COR-L47 (cell line): Measurements from ENCODE around the gene OGDH.
"Not testable (repeated sequence)": the region's sequence is repeated elsewhere in the genome, so short reads cannot be mapped to it uniquely, and the experiment has no call there.

Experiments used
- DNase-seq: peaks from one replicate; lab custom pipeline; 2025; lab: John Stamatoyannopoulos, UW

OGDH gene

GRCh38 chr7:44673324-44673723, 66.9 kb downstream of the OGDH start:
- DNase-seq, result no peak

- no peak for DNase-seq
Measured at GRCh38 chr7:44673771-44674170, 67.3 kb downstream of the OGDH start.

- DNase-seq, result no peak
Measured at GRCh38 chr7:44674381-44674780, 68.0 kb downstream of the OGDH start.

DNA sequence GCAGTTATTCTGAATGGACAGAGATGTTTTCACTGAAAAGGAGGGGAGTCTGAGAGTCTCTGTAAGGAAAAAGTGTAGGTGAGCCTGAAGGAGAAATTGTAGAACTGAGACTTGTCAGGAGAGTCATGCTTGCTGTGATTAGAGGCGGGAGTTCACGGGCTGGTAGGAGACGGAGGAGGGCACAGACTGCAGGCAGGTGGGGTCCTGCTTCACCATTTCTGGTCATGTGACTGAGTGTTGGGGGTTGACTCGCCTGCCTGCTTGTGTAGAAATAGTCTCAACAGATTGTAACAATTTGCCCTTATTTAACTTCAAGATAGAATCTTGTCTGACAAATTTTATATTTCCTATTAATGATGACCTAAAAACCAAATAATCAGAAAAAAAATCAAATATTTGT, 70.3 kb downstream of the OGDH start:
- DNase-seq, result no peak

DNA sequence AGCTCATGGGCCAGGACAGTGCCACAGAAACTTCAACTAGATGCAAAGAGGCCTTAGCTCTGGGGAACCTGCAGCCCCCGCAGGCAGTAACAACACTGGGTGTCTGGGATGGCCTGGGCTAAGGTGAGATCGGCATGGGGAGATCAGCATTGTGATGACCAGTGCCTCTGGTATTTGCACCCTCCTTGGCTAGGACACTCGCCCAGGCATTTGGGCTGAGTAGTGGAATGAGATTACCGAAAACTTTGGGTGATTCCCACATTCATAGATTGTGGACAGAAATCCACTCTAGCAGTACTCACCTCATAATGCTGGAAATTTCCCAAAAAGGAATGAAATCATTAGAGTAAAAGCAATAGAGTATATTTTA, 71.7 kb downstream of the OGDH start:
- no peak for DNase-seq

DNA sequence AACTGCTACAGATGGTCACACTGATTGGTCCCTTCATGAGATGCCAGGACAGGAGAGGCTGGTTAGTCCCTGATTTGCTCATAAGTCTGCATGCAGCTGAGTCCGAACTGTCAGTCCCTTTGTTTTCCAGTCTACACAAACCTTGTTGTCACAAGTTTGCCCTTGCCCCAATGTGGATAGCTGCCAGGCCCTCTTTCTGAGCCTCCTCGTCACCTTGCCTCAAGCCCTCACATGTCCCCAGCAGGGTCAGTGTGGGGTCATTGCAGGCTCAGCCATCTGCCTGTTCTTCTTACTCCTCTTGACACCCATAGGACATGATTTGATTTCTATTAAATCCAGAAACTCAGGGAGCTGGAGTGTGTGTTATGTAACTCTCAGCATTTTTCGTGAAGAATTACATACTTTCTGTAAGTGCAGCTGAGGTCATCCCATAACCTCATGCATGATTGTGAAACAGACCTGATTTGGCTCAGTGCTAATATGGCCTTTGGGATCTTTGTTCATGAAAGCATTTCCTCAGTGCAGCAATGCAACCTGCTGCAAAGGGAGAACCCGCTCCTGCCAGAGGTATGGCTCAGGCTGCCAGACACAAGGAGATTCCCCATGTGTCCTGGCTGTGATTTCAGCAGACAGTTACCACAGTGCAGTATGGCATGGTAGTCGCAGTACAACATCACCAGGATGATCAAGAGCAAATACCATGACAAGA, 72.2 kb downstream of the OGDH start:
- no peak for DNase-seq

- no peak for DNase-seq
Measured at GRCh38 chr7:44681645-44682044, 75.2 kb downstream of the OGDH start.

- no peak for DNase-seq
Measured at GRCh38 chr7:44685723-44686122, 79.3 kb downstream of the OGDH start.

GRCh38 chr7:44689427-44689826, 83.0 kb downstream of the OGDH start:
- DNase-seq, result no peak

GRCh38 chr7:44693641-44694313, 87.3 kb downstream of the OGDH start:
- no peak for DNase-seq

GRCh38 chr7:44694326-44694725, 87.9 kb downstream of the OGDH start:
- no peak for DNase-seq

- DNase-seq, result no peak
Measured at GRCh38 chr7:44694766-44695165, 88.3 kb downstream of the OGDH start.

- DNase-seq, result no peak
Measured at GRCh38 chr7:44695756-44696155, 89.3 kb downstream of the OGDH start.

GRCh38 chr7:44696728-44697127, 90.3 kb downstream of the OGDH start:
- no peak for DNase-seq

DNA sequence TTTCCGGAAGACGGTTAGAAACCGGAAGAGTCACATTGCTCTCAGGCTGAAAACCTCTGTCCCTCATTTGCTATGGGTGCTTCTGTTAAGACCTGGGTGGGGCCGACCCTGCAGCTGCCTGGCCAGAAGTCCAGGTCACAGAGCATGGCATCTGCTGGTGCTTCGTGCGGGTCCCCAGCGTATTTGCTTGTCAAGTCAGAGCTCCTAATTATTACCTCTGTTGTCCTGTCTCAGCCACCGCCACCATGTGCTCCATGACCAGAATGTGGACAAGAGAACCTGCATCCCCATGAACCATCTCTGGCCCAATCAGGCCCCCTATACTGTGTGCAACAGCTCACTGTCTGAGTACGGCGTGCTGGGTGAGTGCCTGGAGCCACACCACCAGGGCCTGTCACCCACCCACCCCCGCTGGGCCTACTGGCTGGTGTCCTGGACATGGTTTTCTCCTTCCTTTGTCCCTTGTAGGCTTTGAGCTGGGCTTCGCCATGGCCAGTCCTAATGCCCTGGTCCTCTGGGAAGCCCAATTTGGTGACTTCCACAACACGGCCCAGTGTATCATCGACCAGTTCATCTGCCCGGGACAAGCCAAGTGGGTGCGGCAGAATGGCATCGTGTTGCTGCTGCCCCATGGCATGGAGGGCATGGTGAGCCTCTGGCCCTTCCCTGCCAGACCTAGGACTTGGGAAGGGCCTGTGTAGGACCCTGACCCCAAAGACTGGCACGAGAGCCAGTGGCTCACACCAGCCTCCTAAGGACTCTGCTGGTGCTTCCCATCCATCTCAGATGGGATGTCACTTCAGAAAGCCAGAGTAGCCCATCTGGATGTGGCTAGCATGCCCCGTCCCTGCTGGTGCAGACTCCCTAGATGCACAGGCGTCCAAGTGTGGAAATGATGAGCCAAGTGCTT, 91.0 kb downstream of the OGDH start:
- no peak for DNase-seq

- DNase-seq, result no peak
Measured at GRCh38 chr7:44698046-44698580, 91.7 kb downstream of the OGDH start.

DNA sequence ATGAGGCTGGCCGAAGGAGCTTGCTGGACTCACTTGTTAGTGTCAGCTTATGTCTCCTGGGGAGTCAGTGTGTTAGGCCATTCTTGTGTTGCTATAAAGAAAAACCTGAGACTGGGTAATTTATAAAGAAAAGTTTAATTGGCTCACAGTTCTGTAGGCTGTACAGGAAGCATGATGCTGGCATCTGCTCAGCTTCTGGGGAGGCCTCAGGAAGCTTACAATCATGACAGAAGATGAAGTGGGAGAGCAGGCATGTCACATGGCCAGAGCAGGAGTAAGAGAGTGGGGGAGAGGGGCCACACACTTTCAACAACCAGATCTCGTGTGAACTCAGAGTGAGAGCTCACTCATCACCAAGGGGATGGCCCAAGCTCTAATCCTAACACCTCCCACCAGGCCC, 93.2 kb downstream of the OGDH start:
- not testable (repeated sequence) for DNase-seq

GRCh38 chr7:44700322-44700721, 93.9 kb downstream of the OGDH start:
- no peak for DNase-seq

DNA sequence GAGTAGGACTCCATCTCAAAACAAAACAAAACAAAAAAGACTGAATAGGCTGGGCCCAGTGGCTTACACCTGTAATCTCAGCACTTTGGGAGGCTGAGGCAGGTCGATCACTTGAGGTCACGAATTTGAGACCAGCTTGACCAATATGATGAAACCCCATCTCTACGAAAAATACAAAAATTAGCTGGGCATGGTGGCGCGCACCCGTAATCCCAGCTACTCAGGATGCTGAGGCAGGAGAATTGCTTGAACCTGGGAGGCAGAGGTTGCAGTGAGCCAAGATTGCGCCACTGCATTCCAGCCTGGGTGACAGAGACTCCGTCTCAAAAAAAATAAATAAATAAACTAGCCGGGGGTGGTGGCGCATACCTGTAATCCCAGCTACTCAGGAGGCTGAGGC, 97.0 kb downstream of the OGDH start:
- not testable (repeated sequence) for DNase-seq

- no peak for DNase-seq
Measured at GRCh38 chr7:44703921-44704320, 97.5 kb downstream of the OGDH start.

DNA sequence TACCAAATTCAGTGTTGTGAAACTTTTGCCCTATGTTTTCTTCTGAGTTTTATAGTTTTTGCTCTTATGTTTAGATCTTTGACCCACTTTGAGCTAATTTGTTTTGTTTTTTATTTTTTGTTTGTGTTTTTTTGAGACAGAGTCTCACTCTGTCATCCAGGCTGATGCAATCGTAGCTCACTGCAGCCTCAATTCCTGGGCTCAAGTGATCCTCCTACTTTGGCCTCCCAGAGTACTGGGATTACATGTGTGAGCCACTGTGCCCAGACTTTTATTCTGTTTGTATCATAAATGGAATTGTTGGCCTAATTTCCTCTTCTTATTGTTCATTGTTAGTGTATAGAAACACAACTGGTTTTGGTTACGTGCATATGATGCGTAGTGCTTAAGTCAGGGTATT, 99.0 kb downstream of the OGDH start:
- no peak for DNase-seq

DNA sequence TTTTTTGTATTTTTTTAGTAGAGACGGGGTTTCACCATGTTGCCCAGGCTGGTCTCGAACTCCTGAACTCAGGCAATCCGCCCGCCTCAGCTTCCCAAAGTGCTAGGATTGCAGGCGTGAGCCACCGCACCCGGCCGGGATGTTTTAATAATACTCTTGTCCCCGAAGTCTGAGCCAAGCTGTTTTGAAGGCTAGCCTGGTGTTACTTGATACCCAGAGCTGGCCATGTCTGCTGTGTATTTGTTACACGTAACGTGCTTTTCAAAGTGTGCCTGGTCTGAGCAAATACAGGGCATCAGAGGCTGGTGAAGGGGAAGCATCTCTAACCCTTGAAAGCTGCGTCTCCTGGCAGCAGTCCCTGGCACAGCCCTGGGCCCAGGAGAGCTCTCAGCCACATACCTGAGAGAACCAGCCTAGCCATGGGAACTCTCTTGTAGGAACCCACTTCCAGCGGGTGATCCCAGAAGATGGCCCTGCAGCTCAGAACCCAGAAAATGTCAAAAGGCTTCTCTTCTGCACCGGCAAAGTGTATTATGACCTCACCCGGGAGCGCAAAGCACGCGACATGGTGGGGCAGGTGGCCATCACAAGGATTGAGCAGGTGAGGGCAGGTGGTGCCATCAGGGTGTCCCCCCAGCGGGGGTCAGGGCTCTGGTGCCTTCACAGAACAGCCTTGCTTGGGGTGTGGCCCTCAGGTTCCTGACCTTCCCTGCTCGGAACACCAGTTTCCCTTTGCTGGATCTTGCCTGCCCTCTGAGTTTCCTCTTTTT, 100.5 kb downstream of the OGDH start:
- DNase-seq, result no peak
